HG02840 (cell line): ENCODE data around the gene TAX1BP1.

Source experiments
- ATAC-seq: cut with Tn5 transposase; IDR thresholded peaks from one replicate; pipeline ENCODE4 v1.9.1; 2021; ENCODE audit warnings: mild to moderate bottlenecking, moderate library complexity, moderate number of reproducible peaks; ENCODE audit not compliant: unreplicated experiment, low FRiP score

The TAX1BP1 gene

DNA sequence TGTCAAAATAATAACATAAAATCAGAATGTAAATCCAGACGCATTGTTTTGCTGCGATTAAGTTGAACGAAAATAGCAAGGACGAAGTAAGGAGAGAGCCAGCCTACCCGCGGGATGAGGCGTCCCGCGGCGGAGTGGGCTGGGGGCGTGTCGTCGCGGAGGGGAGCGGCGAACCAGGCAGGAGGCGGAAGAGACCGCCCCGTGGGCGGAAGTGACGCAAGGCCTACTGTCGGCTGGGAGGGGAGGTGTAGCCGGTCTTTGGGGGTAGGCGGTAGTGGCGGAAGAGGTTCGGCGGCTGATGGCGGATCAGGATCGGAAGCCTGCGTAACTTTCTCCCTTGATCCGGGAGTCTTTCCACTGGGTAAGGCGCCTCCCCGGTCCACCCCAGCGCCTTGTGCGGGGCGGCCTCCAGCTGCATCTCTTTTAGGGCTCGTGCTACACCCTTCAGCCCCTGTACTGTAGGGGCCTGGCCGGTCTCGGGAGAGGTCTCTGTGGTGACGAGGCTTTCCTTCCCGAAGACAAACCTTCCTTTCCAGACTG is at the start of gene TAX1BP1:
TAX1BP1 (plus strand) TSS at position 254 of the 540 bp plus-strand sequence. CDS start 8,363 bp downstream, outside the sequence.
- peak; percentile 95 for ATAC-seq

DNA sequence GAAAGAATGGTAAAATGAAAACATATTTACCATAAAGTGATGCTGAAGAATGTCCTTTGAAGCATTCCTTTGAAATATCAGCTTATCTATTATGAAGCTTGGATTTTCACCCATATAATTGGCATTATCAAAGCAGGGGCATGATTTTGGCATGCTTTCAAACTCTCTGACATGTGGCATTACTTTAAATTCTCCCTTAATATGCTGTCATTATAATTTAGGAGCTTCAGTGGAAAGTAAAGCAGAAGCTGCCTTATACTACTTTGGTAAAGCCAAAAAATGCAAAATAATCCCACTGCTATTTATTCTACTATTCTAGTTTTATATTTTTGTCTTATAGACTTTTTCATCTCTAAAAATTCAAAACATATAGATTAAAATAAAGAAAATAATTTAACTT is 49.3 kb upstream of the TAX1BP1 start:
- ATAC-seq: no peak

DNA sequence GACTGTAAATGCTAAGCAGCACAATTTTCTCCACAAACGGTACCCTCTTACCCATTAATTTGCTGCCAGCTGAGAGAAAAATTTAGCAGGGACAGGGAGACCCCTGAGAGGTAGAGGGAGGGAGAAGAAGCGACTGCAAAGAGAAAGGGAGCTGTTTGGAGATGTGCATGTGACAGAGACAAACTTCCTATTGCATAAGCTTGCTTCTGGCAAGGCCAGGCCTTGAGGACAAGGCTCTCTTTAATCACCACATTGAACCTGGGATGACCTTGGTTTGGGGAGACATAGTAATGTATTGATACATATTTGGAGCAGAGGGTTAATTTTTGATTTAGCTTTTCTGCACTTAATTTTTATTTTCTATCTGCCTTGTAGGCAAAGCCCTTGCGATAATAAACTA is 46.2 kb upstream of the TAX1BP1 start:
- ATAC-seq: no peak

DNA sequence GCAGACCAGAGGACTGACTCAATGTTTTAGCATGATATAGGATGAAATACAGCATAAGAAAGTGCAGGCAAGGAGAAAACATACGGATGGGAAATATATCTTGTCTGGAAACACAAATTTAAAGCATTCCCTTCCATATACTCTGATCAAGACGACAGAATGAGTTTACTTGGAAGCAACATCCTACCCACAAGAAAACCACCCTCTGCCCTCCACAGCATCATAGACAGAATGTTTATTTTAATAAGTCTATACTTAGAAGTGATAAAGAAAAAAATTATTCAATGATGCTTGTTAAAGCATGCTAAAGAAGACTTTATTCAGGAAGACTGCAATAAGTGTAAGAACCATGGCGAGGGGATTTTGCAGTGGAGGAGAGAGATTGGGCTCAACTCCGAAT is 44.9 kb upstream of the TAX1BP1 start:
- ATAC-seq: no peak

DNA sequence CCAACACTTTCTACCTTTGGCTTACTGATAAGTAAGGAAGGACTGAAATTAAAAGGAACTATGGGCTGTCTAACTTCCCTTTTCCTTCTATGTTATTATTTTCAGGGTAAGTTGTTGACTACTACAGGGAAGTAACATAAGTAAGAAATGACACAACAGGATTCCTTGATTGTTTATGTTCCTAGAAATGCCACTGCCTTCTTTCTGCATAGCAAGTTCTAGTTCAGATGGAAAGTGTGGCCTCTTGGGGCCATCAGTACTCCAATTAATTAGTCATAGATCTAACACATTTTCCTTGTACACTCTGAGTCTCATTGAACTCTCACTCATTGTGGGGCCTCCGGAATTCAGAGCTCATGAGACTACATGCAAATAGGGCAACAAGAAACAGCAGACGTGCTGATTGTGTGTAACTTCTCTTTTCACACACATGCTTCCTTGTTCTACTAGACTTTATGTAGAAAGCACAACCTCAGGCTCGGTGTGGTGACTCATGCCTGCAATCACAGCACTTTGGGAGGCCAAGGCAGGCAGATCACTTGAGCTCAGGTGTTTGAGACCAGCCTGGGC is 42.0 kb upstream of the TAX1BP1 start:
- peak; percentile 84 for ATAC-seq

DNA sequence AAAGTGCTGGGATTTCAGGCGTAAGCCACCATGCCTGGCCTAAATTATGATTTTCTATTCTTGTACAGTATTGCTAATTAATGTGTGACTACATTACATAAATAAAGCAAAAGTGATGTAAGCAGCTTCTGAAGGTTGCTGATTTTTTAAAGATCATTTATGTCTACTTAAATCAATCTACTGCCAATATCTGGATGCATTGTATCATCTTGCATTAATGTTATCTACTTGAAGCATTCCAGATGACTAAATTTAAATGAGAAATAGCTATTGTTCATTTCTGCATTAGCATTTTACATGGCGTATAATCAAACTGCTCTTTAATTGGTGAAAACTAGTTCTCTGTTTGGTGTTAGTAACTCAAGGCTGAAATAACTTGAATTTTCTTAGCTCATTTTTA is 40.2 kb upstream of the TAX1BP1 start:
- ATAC-seq: no peak

DNA sequence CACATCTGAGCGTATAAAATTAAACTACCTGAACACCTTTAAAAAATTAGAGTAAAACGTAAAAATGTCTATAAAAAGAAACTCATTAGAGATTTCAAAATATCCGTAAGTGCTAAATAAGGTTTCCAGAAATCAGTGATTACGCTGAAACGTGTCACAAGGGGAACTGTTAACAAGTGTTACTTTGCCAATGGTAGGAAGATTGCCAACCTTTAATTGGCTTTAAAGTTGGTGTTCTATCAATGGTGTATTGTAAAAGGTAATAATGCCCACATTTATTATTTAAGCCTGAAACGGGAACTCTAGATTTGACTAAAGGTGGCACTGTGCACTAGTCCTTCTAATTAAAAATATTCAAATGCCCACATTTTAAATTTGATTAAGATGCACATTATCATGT is 39.5 kb upstream of the TAX1BP1 start:
- ATAC-seq: no peak

DNA sequence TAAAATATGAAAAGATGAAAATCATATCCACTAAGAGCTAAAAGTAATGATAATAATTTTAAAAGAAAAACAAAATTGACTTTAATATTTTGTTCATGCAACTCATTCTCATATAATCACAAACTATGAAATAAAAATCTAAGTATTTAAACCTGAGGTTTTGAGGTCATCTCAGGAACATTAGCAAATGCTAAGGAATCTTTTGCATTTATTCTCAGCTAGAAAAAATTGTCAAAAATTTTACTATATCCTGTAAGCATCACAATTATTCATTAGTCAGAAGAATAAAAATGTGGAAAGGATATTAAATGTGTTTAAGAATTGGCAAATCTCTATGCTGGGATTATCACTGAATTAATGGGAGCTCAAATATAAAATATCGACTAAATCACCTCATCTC is 36.8 kb upstream of the TAX1BP1 start:
- ATAC-seq: no peak

DNA sequence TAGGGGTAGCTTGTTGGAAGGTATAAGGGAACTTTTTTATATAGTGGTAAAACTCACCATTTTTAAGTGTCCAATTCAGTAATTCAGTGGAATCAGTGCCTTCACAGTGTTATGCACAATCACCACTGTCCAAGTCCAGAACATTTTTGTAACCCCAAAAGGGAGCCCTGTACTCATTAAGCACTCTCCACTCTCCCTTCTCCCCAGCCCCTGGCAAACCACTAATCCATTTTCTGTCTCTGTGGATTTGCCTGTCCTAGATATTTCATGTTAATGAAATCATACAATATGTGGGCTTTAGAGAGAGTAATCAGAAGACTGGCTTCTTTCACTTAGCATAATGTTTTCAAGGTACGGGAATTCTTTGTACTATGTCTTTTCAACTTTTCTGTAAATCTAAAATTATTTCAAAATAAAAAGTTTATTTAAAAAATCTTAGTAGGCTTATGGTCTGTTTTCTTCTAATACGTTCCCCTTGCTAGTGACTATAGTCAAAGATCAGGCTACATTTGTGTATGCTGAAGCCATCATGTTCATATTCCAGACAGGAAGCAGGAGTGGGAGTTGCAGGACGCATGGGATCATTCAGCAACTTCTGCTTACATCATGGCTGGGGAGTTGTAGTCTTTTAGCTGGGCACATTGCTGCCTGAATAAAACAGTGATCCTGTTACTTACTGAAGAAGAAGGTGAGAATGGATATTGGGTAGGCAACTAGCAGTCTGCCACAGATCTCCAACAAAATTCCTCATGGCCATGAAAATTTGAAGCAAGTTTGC is 35.4 kb upstream of the TAX1BP1 start:
- ATAC-seq: no peak

DNA sequence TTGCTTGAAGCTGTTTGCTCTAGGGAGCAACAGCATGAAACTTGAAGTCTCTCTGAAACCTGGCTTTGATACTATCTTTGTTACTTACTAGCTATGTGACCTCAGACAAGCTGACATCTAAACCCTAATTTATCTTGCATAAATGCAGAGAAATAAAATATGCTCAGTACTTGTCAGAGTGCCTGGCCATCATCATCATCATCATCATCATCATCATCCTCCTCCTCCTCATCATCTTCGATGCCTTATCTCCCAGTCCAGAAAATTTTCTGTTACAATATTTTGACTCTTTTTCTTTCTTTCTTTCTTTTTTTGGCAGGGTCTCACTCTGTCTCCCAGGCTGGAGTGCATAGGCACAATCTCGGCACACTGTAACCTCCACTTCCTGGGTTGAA is 34.8 kb upstream of the TAX1BP1 start:
- no peak for ATAC-seq

DNA sequence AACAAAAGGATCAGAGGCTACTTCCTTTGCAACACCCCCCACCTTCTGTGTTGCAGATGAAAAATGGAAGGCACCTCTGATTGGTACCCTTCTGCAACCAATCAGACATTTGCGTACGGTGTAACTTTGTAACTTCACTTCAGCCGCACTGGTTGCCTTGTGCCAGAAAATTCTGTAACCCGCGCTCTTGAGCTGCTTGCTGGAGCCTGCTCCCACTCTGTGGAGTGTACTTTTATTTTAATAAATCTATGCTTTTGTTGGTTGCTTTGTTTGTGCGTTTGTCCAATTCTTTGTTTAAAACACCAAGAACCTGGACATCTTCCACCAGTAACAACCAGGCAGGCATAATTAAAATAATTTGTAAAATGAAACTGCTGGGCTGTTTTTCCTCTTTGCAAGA is 31.5 kb upstream of the TAX1BP1 start:
- ATAC-seq: no peak

DNA sequence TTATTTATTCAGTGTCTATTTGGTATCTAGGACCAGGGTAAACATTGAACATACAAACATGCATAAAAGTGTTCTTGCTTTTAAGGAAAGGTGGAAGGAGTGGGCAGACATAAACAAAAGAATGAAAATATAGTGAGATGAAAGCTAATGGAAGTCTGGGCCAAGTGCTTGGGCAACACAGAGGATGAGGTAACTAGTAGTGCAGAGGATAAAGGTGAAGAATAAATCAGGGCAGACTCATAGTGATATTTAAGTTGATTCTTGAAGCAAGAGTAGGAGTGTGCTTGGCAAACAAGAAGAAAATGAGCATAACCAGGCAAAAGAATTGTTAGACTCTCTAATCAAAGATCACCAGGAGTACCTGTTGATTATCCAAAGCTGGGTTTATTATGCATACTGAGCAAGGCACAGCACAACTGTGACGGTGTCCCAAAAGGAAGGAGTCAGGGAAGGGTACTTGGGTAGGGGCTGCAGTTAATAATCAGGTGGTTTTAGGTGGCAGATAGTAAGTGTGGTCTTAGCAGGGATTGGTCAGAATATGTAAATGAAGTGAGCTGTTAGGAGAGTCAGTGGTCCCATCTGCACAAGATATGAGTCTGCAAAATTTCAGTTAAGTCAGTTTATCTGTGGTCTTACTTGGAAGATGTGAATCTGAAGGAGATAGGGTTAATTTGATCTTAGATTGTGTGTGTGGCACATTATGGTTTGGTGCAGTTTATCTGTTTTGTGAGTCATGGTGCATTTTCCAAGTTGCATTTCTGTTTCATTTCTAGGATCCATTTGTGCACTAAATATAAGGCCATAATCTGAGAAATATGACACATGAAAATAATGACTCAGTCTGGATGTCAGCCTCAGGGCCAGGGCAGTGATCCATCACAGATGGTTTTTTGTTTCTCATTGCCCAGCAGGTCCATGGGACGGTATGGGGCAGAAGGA is 30.6 kb upstream of the TAX1BP1 start:
- no peak for ATAC-seq

DNA sequence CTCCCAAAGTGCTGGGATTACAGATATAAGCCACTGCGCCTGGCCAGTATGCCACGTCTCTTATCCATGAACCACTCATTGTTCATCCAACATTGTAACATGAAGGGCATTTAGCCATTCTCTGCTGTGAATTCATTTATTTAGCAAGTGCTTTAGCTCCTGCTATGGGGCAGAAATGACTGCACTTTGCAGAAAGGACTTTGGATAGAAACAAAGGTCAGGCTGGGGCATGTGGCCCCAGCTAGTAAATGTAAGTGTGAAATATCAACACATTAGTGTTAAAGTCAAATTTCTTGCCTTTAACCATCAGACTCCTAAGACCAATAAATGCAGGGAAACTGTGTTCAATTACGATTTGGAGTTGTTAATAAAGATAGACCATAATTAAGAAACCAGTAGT is 27.7 kb upstream of the TAX1BP1 start:
- ATAC-seq: no peak

DNA sequence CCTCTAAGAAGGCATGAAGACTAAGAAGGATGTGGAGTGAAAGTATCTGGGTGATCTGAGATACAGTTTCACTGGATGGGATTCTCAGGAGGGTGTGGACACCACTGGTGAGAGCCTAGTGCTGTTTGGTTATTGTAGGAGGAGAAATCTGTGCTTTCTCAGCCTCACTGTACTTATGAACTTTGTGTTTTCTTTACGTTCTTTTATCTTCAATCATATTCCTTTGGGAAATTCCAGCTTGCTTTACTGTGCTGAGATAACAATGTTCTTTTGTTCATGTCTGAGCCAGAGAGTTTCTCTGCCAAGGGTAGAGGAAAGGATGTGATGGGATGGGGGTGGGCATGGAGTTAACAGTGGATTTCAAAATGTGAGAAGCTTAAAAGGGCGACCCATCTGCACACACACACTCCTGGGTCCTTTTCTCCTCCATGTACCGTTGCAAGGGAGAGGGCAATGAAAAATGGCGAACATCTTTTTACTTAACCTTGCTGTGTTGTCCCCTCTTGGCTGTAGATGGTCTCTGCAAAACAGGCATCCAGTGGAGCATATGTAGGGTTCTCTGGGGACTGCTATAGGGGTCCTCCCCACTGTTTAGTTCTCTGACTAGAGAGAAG is 25.0 kb upstream of the TAX1BP1 start:
- ATAC-seq: no peak

DNA sequence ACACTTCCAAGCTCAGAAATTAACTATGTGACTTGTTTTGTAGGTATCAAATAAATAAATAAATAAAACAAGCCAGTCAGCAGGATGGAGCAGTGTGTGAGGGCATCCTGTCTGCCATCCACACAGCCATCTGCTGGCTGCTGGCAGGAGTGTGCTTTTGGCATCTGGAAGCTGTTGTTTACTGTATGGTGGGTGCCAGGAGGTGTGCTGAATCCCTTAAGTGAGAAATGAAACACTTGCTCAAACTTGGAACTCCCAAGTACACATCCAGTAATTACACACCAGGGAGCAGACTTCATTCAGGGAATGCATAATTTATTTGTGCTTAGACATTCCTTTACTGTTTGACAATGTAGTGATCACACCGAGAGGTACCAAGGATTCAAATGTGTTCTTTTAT is 16.9 kb upstream of the TAX1BP1 start:
- ATAC-seq: no peak

DNA sequence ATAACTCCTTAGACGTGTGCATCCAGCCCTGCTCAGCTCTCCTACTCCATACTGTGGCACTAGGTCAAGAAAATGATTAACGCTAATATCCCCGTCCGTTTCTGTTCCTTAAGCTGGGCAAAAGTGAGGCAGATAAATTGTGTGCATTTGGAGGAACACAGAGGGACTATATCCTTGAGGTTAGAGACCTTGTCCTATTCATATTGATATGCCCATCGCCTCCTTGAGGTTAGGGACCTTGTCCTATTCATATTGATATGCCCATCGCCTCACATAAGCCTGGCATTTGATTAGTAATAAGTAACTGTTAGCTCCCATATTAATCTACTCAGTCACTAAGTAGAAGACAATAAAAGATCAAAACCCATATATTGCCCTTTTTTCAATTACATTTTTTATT is 12.9 kb upstream of the TAX1BP1 start:
- ATAC-seq: no peak

DNA sequence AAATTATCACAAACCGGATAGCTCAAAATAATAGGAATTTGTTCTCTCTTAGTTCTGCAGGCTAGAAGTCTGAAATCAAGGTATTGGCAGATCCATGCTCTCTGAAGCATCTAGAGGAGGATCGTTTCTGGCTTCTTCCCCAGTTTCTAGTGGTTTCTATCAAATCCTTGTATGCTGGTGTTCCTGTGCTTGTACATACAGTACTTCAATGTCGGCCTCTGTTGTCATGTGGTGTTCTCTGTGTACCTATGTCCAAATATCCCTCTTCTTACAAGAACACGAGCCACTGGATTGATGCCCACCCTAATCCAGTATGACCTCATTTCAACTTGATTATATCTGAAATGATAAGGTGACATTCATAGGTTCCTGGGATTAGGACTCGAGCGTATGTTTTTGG is 9.8 kb upstream of the TAX1BP1 start:
- ATAC-seq: no peak

DNA sequence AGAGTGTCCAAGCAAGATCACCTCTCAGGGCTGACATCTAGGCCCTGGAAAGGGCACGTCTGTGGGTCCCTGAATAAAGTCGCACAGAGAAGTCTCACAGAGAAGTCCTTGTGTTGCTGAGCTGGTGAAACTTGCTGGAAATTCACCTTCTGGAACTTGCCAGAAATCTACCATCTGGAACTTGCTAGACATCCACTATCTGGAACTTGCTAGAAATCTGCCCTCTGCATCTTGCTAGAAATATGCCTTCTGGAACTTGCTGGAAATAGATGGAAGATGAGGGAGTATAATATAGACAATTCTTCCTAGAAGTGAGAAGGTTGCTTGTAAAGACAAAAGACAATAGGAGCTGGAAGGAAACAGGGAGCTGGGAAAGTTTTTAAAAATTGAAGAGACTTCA is 5.4 kb upstream of the TAX1BP1 start:
- no peak for ATAC-seq

DNA sequence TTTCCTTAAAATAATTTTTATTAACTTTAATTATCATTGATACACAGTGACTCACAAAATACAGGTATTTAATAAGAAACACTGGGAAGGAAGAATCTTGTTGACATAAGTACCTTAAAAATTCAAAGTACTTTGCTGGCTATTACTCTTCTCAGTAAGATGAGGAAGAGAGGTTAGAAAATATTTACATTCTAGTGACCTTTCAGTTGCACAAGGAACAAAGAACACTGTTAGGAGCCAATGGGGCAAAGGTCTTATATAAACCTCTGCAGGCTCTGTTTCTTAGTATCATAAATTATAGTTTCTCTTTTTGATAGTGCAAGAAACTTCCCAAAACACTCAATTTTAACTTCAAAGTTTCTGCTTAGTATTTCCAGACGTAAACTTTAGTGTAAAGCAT is 4.8 kb upstream of the TAX1BP1 start:
- ATAC-seq: no peak

DNA sequence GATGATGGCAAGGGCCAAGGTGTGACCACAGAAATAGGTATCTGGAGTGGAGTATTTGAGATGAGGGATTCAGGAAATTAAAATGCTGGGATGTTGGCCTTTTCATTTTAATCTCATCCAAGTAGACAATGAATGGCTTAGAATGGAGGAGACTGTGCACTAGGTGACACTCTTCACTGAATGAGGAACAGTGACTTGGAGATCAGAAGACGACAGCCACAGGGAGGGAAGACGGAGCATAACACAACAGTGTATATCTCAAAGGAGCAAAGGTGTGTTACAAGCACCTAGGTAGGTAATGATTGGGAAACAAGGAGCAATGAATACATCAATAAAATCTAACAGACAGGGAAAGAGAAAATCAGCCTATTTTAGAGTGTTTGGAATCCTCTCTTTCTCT is 4.1 kb upstream of the TAX1BP1 start:
- no peak for ATAC-seq

DNA sequence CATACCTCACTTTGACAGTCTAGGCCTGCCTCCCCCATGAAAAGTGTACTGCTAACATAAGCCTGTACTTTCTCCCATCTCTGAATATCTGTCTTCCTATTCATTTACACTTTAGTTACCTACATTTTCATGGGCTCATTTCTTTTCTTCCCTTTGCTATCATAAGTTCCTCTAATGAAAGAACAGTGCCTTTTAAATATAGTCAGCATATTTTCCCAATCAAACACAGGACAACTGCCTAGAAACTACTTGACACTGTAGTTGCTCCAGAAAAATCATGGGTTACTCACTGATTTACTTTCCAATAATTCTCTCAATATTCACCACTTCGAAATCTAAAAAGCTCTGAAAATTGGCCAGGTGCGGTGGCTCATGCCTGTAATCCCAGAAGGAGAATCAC is 2.8 kb upstream of the TAX1BP1 start:
- ATAC-seq: no peak
